NCI-H146 treated with DMSO at 0.1 percent for 48 hours (cell line): Measurements from ENCODE around the gene VCY1B.
"Not testable (repeated sequence)": the region's sequence is repeated elsewhere in the genome, so short reads cannot be mapped to it uniquely, and the experiment has no call there.

Experiments used
- DNase-seq: peaks from one replicate; lab custom pipeline; 2025; ENCODE audit not compliant: unreplicated experiment; lab: John Stamatoyannopoulos, UW

The VCY1B gene

DNA sequence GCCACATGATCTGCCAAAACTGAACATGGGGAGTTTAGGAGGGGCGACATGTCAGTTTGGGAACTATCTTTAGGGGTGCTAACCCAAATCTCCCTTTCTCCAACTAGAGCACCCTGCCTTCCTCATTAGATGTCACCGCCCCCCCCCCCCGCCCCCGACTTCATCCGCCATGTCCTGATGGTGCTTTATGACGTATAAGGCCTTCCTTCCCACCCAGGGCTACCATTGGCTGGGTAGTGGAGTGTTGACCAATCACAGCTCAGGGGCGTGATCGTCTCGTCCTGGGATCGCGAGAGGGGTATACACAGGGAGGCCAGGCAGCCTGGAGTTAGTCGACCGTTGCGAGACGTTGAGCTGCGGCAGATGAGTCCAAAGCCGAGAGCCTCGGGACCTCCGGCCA lies at the start of gene VCY1B:
Gene VCY1B, plus strand, starts transcription at position 301 of the 400 bp plus-strand sequence. Its CDS starts 63 bp downstream, at position 364.
- not testable (repeated sequence) for DNase-seq

- not testable (repeated sequence) for DNase-seq
These were observed 44.1 kb upstream of the VCY1B start for GRCh38 chrY:14011916-14012315.

DNA sequence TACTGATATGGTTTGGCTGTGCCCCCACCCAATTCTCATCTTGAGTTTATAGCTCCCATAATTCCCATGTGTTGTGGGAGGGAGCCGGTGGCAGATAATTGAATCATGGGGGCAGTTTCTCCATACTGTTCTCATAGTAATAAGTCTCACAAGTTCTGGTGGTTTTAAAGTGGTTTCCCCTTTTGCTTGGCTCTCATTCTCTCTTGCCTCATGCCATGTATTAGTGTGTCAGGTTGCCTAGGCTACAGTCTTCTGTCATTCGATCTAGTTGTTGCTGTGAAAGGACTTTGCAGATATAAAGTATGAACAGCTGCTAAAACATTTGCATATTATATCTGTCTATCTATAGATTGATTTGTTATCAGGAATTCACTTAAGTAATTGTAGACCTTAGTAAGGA lies 25.6 kb upstream of the VCY1B start:
- not testable (repeated sequence) for DNase-seq

GRCh38 chrY:14085877-14086276 lies 29.9 kb downstream of the VCY1B start:
- no peak for DNase-seq
